Psoas muscle (tissue), 8 donors: ENCODE data around the gene STON1. TPM values are rescaled to one million over a fixed set of nuclear protein-coding genes. Genes with fewer than 3 reads are reported as not detected.
A peak's percentile ranks its signal among the peaks of the same experiment; 100 is the strongest.

Experiments used
- ATAC-seq, 4 donors: fragments of 200-7000 bp; cut with Tn5 transposase; one replicate each; pipeline ENCODE4 v1.9.1; 2020; ENCODE audit warnings: moderate library complexity in 3 of 4, mild to moderate bottlenecking in 2 of 4
- DNase-seq, 2 donors: peaks; one replicate each; pipeline ENCODE4 v3.0.0-alpha.2; 2020
- H3K27ac ChIP-seq: fragments of 200-600 bp; one replicate; pipeline ENCODE4 v1.8.0; 2022
- H3K27me3 ChIP-seq, 3 donors: fragments of 200-600 bp in 1 of 3; one replicate each; pipeline versions ENCODE4 v1.6.1 to v1.8.0; 2013 to 2022; ENCODE audit warnings: low read length in 2 of 3, mild to moderate bottlenecking in 2 of 3, moderate library complexity in 1 of 3; ENCODE audit not compliant: insufficient read depth in 3 of 3
- H3K36me3 ChIP-seq, 2 donors: fragments of 200-600 bp in 1 of 2; one replicate each; pipeline versions ENCODE4 v1.6.1 to v1.8.0; 2013 to 2022; ENCODE audit warnings: low read depth in 1 of 2, mild to moderate bottlenecking in 1 of 2, moderate library complexity in 1 of 2; ENCODE audit not compliant: insufficient read depth in 1 of 2
- H3K4me1 ChIP-seq: fragments of 200-600 bp; one replicate; pipeline ENCODE4 v1.8.0; 2022
- H3K4me3 ChIP-seq: fragments of 200-600 bp; one replicate; pipeline ENCODE4 v1.8.0; 2022; ENCODE audit warnings: mild to moderate bottlenecking
- H3K9me3 ChIP-seq: fragments of 200-600 bp; one replicate; pipeline ENCODE4 v1.8.0; 2022
- WGBS, 3 donors: extraction: QIAGEN DNeasy Blood & Tissue Kit; methylation state at CpG; one replicate each; pipeline versions ENCODE4 v1.1.6 to v1.1.7; 2013; 5-methylcytosine and 5-hydroxymethylcytosine counted together
- intact Hi-C, 2 donors: fragments of 100-400 bp; cut with DNase I; formaldehyde crosslinking; loops; one replicate each; pipeline versions ENCODE4 v1.11.0 to v1.14.2; 2022
- polyA plus RNA-seq, 3 donors: library from polyadenylated mRNA; stranded (reverse); fragments of 200-250 nt; gene quantifications; one replicate each; pipeline ENCODE4 v1.2.3, GENCODE V29; 2013
- total RNA-seq, 4 donors: library from RNA; stranded (reverse); fragmentation: NEBNext Ultra II Directional in 2 of 4; extraction: Animal tissue kit (Norgen Biotek cat#: 25700) in 2 of 4; gene quantifications; one replicate each; pipeline versions ENCODE4 v1.2.1 to v1.2.4, GENCODE V29; 2021 to 2023
- TF ChIP-seq, protein P1 (sequence below): fragments of 200-600 bp; IDR thresholded peaks from one replicate; pipeline ENCODE4 v1.8.0; 2022; ENCODE audit warnings: antibody characterized with exemption
- donor health status: healthy with polysubstance abuse.
- donor health status: DM: no; HTN: no; CAD: no; lungs with moderate emphysema.
- donor health status: Bipolar disorder and iron deficiency.
- donor health status: healthy.
- donor health status: DM: yes; HTN: yes; CAD: no.
- donor health status: DM: no; HTN: no; CAD: no.
- donor health status: DM: no; HTN: no; CAD: no.
- donor health status: DM: yes; HTN: yes; CAD: no.

Gene STON1
- total and polyA plus RNA-seq, 7 donors = 0.98 to 5.6 (median 1.8) TPM

DNA sequence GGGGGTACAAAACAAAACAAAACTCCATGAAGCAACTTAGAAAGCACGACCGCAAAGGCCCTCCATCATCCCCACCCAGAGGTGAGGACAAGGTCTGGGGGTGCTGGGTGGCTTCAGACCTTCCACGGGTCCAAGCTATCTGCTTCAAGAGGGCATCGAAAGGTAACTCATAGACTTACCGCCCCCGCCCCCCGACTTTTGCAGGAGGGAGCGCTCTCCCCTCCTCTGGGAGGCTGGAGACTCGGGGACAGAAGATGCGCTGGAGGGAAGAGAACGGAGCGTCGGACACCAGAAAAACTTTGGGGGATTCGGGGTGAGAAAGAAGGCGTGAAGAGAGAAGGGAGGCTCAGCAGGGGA is 300 bp upstream of the STON1 start:
- WGBS, 3 donors = 2 to 6% (median 3%) methylated on average over 13 to 15 of the region's 15 CpGs
- H3K36me3 ChIP-seq = no peaks in the 10 kb centered on the region
- H3K9me3 ChIP-seq = no peaks in the 10 kb centered on the region
- peaks cover 0 to 16% (median 2%) of the 10 kb centered on the region in 3 donors for H3K27me3 ChIP-seq
- peak overlapping the region; percentile 73 for H3K4me3 ChIP-seq
- intact Hi-C loops = no loop called here
- ATAC-seq (peak in 2 of 4 donors; percentile 18 to 42), DNase-seq (no peak)
- TF ChIP-seq, protein P1, sequence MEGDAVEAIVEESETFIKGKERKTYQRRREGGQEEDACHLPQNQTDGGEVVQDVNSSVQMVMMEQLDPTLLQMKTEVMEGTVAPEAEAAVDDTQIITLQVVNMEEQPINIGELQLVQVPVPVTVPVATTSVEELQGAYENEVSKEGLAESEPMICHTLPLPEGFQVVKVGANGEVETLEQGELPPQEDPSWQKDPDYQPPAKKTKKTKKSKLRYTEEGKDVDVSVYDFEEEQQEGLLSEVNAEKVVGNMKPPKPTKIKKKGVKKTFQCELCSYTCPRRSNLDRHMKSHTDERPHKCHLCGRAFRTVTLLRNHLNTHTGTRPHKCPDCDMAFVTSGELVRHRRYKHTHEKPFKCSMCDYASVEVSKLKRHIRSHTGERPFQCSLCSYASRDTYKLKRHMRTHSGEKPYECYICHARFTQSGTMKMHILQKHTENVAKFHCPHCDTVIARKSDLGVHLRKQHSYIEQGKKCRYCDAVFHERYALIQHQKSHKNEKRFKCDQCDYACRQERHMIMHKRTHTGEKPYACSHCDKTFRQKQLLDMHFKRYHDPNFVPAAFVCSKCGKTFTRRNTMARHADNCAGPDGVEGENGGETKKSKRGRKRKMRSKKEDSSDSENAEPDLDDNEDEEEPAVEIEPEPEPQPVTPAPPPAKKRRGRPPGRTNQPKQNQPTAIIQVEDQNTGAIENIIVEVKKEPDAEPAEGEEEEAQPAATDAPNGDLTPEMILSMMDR = no peak
- no peaks in the 10 kb centered on the region for H3K4me1 ChIP-seq
- no peak overlapping the region for H3K27ac ChIP-seq

DNA sequence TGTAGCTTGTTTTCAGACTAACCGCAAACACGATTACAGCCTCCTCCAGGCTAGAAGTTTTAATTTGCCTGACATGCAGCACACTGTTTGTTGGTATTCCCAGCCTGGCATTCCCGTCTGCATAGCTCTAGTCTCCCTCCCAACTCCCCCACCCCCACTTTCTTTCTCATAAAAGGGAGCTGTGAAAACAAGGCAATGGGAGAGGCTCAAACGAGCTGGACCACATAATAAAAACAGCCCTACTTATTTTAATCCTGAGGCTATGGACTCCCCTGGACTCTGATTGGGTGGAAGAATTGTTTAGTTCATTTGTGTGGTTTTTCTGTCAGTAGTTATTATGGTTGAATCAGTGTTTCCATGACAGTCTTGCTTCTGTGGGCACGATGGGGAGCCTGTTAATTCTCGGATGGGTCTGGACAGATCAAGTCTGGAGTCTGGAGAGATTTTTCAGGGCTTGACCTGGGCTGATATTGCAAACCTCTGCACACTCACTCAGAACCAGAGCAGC is 1.2 kb downstream of the STON1 start:
- Histone ChIP-seq H3K4me3 (peak overlapping the region; percentile 73), H3K27me3 (peaks cover 0 to 16% (median 2%) of the 10 kb centered on the region in 3 donors), H3K9me3 (no peaks in the 10 kb centered on the region), H3K27ac (peak overlapping the region; percentile 55), H3K4me1 (no peaks in the 10 kb centered on the region), H3K36me3 (no peaks in the 10 kb centered on the region)
- TF ChIP-seq, protein P1 = no peak
- WGBS, 3 donors = 10 to 14% (median 11%) methylated on average over 6 of the region's 6 CpGs
- intact Hi-C loops = no loop called here
- DNase-seq (no peak), ATAC-seq (peak in 1 of 4 donors; percentile 27)

DNA sequence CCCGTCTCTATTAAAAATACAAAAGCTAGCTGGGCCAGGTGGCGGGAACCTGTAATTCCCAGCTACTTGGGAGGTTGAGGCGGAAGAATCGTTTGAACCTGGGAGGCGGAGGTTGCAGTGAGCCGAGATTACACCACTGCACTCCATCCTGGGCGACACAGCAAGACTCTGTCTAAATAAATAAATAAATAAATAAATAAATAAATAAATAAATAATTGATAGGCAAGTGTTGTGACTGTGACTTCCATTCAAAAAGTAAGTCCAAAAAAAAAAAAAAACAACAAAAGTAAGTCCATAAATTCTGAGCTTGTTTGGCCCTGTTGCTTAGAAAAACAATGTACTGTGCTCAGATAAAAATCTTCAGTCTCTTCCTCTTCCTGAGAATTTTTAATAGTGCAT is 2.2 kb downstream of the STON1 start:
- Histone ChIP-seq H3K27ac (no peak overlapping the region), H3K4me1 (no peaks in the 10 kb centered on the region), H3K9me3 (no peaks in the 10 kb centered on the region), H3K27me3 (peaks cover 0 to 16% (median 2%) of the 10 kb centered on the region in 3 donors), H3K4me3 (no peak overlapping the region), H3K36me3 (no peaks in the 10 kb centered on the region)
- no peak for ATAC-seq
- intact Hi-C loops = no loop called here
- DNase-seq = no peak
- TF ChIP-seq, protein P1 = no peak
- 89 to 93% (median 90%) methylated on average over 7 of the region's 7 CpGs for WGBS, 3 donors

DNA sequence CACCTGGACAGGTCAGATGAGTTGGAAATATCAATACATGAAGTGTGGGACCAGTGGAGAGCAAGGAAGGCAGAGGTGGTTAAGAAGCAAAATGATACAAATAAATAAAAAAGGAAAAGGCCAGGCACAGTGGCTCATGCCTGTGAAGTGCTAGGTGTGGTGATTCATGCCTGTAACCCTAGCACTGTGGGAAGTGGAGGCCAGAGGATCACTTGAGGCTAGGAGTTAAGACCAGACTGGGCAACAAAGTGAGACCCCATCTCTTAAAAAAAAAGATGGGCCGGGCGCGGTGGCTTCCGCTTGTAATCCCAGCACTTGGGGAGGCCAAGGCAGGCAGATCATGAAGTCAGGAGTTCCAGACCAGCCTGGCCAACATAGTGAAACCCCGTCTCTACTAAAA is 2.9 kb downstream of the STON1 start:
- intact Hi-C loops = no loop called here
- Histone ChIP-seq H3K4me1 (no peaks in the 10 kb centered on the region), H3K9me3 (no peaks in the 10 kb centered on the region), H3K4me3 (no peak overlapping the region), H3K36me3 (no peaks in the 10 kb centered on the region), H3K27me3 (peaks cover 0 to 16% (median 2%) of the 10 kb centered on the region in 3 donors), H3K27ac (no peak overlapping the region)
- ATAC-seq (no peak), DNase-seq (no peak)
- WGBS, 3 donors = 95 to 99% (median 98%) methylated on average over 5 of the region's 5 CpGs
- TF ChIP-seq, protein P1 = no peak

DNA sequence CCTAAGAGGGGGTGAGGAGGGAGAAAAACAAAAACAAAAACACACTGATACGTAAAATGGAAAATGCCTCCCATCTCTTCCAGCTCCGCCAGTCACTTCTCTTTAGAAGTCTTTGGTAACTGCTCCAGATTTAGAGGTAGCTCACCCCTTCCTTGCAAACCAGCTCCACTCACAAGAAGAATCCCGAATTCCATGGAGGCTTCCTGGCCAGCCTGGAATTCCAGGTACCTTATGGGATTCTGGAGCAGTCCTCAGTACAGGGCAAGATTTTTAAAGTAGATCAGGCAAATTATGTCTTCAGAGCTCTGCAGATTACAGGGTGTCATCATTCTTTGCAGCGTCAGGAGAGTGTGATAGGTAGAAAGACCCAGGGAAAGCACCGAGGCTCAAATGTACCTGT is 4.8 kb downstream of the STON1 start:
- Histone ChIP-seq H3K4me3 (no peak overlapping the region), H3K27me3 (peaks cover 0 to 14% (median under 1%) of the 10 kb centered on the region in 3 donors), H3K27ac (no peak overlapping the region), H3K9me3 (no peaks in the 10 kb centered on the region), H3K4me1 (no peaks in the 10 kb centered on the region), H3K36me3 (no peaks in the 10 kb centered on the region)
- DNase-seq (no peak), ATAC-seq (no peak)
- TF ChIP-seq, protein P1 = no peak
- 85 to 91% (median 90%) methylated on average over 5 of the region's 5 CpGs for WGBS, 3 donors
- intact Hi-C loops = no loop called here
